HepG2 (cell line): Measurements from ENCODE around the gene TBC1D14. TPM values are rescaled to one million over a fixed set of nuclear protein-coding genes. Genes with fewer than 3 reads are reported as not detected.
A peak's percentile ranks its signal among the peaks of the same experiment; 100 is the strongest.

Experiments
- ATAC-seq: fragments of 200-7000 bp; cut with Tn5 transposase; 3 replicates; pipeline ENCODE4 v1.9.1; 2020; ENCODE audit warnings: mild to moderate bottlenecking, moderate library complexity
- BruUV-seq: library from RNA; stranded (reverse); fragments of 400-500 nt; replicated peaks from 2 replicates; lab custom pipeline; 2021; lab: Mats Ljungman, UMichigan
- CTCF ChIA-PET: fragments of 300-600 bp; formaldehyde crosslinking; extraction: SDS; loops from one replicate; lab custom pipeline; 2021; ENCODE audit warnings: low total read pairs, inconsistent platforms, low intra/inter-chr PET ratio; lab: Yijun Ruan, JAX
- POLR2A ChIA-PET: fragments of 350-600 bp; sonication (Branson Sonifier 250); formaldehyde crosslinking; loops from one replicate; lab custom pipeline; 2020; ENCODE audit warnings: antibody characterized with exemption, inconsistent platforms; lab: Yijun Ruan, JAX
- DNase-seq: peaks from one replicate; pipeline ENCODE4 v3.0.0-alpha.2; 2015; ENCODE audit warnings: low spot score
- FAIRE-seq: peaks from 3 replicates; lab custom pipeline; 2011; peaks lifted over from hg19 to GRCh38; lab: Jason Lieb, UNC
- H2AFZ ChIP-seq: one replicate; pipeline ENCODE4 v1.6.1; 2011; ENCODE audit warnings: low read length, inconsistent platforms
- H3K27ac ChIP-seq: fragments of 300-600 bp; 3 replicates; pipeline ENCODE4 v1.8.0; 2011; ENCODE audit warnings: mixed run types, mild to moderate bottlenecking, mixed read lengths, low read length, inconsistent platforms; ENCODE audit not compliant: insufficient read depth; ENCODE audit errors: extremely low read length
- H3K27me3 ChIP-seq, 2 experiments: fragments of 200-600 bp in 1 of 2; 2 replicates in 1 of 2; 3 replicates in 1 of 2; pipeline versions ENCODE4 v1.6.0 to v1.8.0; 2011; ENCODE audit warnings: low read length in 2 of 2, mild to moderate bottlenecking in 2 of 2, moderate library complexity in 2 of 2, inconsistent platforms in 1 of 2; ENCODE audit not compliant: insufficient read depth in 2 of 2, control insufficient read depth in 1 of 2
- H3K36me3 ChIP-seq, 2 experiments: fragments of 200-600 bp in 1 of 2; replicated peaks in 1 of 2; 2 replicates in 1 of 2; 3 replicates in 1 of 2; pipeline versions ENCODE4 v1.5.1 to v1.8.0; 2011; ENCODE audit warnings: low read length in 2 of 2, inconsistent platforms in 1 of 2; ENCODE audit not compliant: insufficient read depth in 2 of 2, control insufficient read depth in 1 of 2
- H3K4me1 ChIP-seq: 2 replicates; pipeline ENCODE4 v1.5.1; 2012; ENCODE audit warnings: low read length, inconsistent platforms; ENCODE audit not compliant: insufficient read depth
- H3K4me2 ChIP-seq: 2 replicates; pipeline ENCODE4 v1.6.0; 2011; ENCODE audit warnings: low read depth, low read length, inconsistent platforms
- H3K4me3 ChIP-seq, 3 experiments: fragments of 200-600 bp in 1 of 3; sonication (generic), shearing (Covaris generic) in 1 of 3; replicated peaks in 1 of 3; 2 replicates each; pipeline ENCODE4 v1.5.1; 2011 to 2016; ENCODE audit warnings: low read length in 3 of 3, inconsistent platforms in 2 of 3, low read depth in 2 of 3, mild to moderate bottlenecking in 2 of 3, control low read depth in 1 of 3, mixed read lengths in 1 of 3; ENCODE audit not compliant: insufficient read depth in 1 of 3
- H3K79me2 ChIP-seq: one replicate; pipeline ENCODE4 v1.6.1; 2011; ENCODE audit warnings: low read length, inconsistent platforms; ENCODE audit not compliant: insufficient read depth
- H3K9ac ChIP-seq: 2 replicates; pipeline ENCODE4 v1.6.0; 2011; ENCODE audit warnings: mild to moderate bottlenecking, low read depth, low read length, inconsistent platforms; ENCODE audit not compliant: insufficient read depth
- H3K9me3 ChIP-seq: 2 replicates; pipeline ENCODE4 v1.5.1; 2012; ENCODE audit warnings: mild to moderate bottlenecking, low read length
- H4K20me1 ChIP-seq: 2 replicates; pipeline ENCODE4 v1.6.0; 2011; ENCODE audit warnings: inconsistent platforms, mild to moderate bottlenecking, low read length, moderate library complexity; ENCODE audit not compliant: insufficient read depth
- ATF3 ChIP-seq: sonication (generic); formaldehyde crosslinking; IDR thresholded peaks from 2 replicates; pipeline ENCODE4 v1.4.0; 2020; ENCODE audit warnings: missing genetic modification reagents
- HNF1B ChIP-seq: sonication (generic); formaldehyde crosslinking; IDR thresholded peaks from 2 replicates; pipeline ENCODE4 v1.5.1; 2020; ENCODE audit warnings: mild to moderate bottlenecking, moderate library complexity, missing genetic modification reagents
- JARID2 ChIP-seq: sonication (generic); formaldehyde crosslinking; IDR thresholded peaks from 2 replicates; pipeline ENCODE4 v1.8.1; 2023; ENCODE audit warnings: missing genetic modification reagents, inconsistent platforms; ENCODE audit not compliant: insufficient replicate concordance
- KDM5B ChIP-seq: sonication (generic); formaldehyde crosslinking; IDR thresholded peaks from 2 replicates; pipeline ENCODE4 v1.4.0; 2020; ENCODE audit warnings: missing genetic modification reagents, mild to moderate bottlenecking, borderline replicate concordance
- MYC ChIP-seq: sonication (generic); formaldehyde crosslinking; IDR thresholded peaks from 2 replicates; pipeline ENCODE4 v1.9.0; 2021; ENCODE audit warnings: missing genetic modification reagents, borderline replicate concordance
- NR2F6 ChIP-seq, 2 experiments: IDR thresholded peaks; 2 replicates each; pipeline ENCODE4 v1.6.1; 2016; ENCODE audit warnings: antibody characterized with exemption in 1 of 2, mild to moderate bottlenecking in 1 of 2
- RXRA ChIP-seq: sonication (generic); formaldehyde crosslinking; IDR thresholded peaks from 2 replicates; pipeline ENCODE4 v1.5.1; 2020; ENCODE audit warnings: missing genetic modification reagents
- SOX6 ChIP-seq, 2 experiments: fragments of 450-650 bp in 1 of 2; sonication (generic) in 1 of 2; formaldehyde crosslinking in 1 of 2; IDR thresholded peaks; 2 replicates each; pipeline versions ENCODE4 v1.4.0 to v1.6.1; 2017 to 2020; ENCODE audit warnings: antibody characterized with exemption in 1 of 2, mild to moderate bottlenecking in 1 of 2, missing genetic modification reagents in 1 of 2
- SP5 ChIP-seq: IDR thresholded peaks from 2 replicates; pipeline ENCODE4 v1.6.1; 2016; ENCODE audit warnings: low read depth, borderline replicate concordance
- SUZ12 ChIP-seq: fragments of 150-350 bp; IDR thresholded peaks from 2 replicates; pipeline ENCODE4 v1.6.1; 2014; ENCODE audit warnings: low read depth, low read length
- TBX3 ChIP-seq: fragments of 450-650 bp; IDR thresholded peaks from 2 replicates; pipeline ENCODE4 v1.6.1; 2017; ENCODE audit warnings: antibody characterized with exemption, mild to moderate bottlenecking, inconsistent platforms, borderline replicate concordance
- WIZ ChIP-seq: sonication (generic); formaldehyde crosslinking; IDR thresholded peaks from 2 replicates; pipeline ENCODE4 v1.5.1; 2020; ENCODE audit warnings: mild to moderate bottlenecking, missing genetic modification reagents
- ZFX ChIP-seq: sonication (generic); formaldehyde crosslinking; IDR thresholded peaks from 2 replicates; pipeline ENCODE4 v1.4.0; 2020; ENCODE audit warnings: mild to moderate bottlenecking, low read depth, missing genetic modification reagents, moderate library complexity
- ZNF431 ChIP-seq: sonication (generic); formaldehyde crosslinking; IDR thresholded peaks from 2 replicates; pipeline ENCODE4 v1.9.0; 2022; ENCODE audit warnings: missing genetic modification reagents, low read depth, mild to moderate bottlenecking, borderline replicate concordance
- ZNF557 ChIP-seq: sonication (generic); formaldehyde crosslinking; IDR thresholded peaks from 2 replicates; pipeline ENCODE4 v1.4.0; 2020; ENCODE audit warnings: missing genetic modification reagents
- ZNF567 ChIP-seq: sonication (generic); formaldehyde crosslinking; IDR thresholded peaks from 2 replicates; pipeline ENCODE4 v1.8.1; 2023; ENCODE audit warnings: mild to moderate bottlenecking, missing genetic modification reagents, borderline replicate concordance
- ZNF616 ChIP-seq: sonication (generic); formaldehyde crosslinking; IDR thresholded peaks from 2 replicates; pipeline ENCODE4 v1.5.0; 2020; ENCODE audit warnings: low read depth, mild to moderate bottlenecking, missing genetic modification reagents
- ZNF761 ChIP-seq: sonication (generic); formaldehyde crosslinking; conservative IDR thresholded peaks from 2 replicates; pipeline ENCODE4 v1.4.0; 2020; ENCODE audit warnings: mild to moderate bottlenecking, missing genetic modification reagents
- WGBS: methylation state at CpG from one replicate; pipeline ENCODE4 v1.1.6; 2017; ENCODE audit warnings: low lambda C conversion rate; 5-methylcytosine and 5-hydroxymethylcytosine counted together
- in situ Hi-C: cut with HindIII; loops from 2 replicates; pipeline ENCODE4 v1.10.0; 2017; ENCODE audit warnings: low pct_unique_long_range_greater_than_20kb; ENCODE audit not compliant: extremely low pct_ligation_motif_present
- intact Hi-C: fragments of 100-400 bp; cut with micrococcal nuclease; formaldehyde crosslinking; loops from one replicate; pipeline ENCODE4 v1.10.0; 2022; ENCODE audit not compliant: unreplicated experiment
- polyA plus RNA-seq, 8 experiments: library from polyadenylated mRNA; depleted of rRNA in 3 of 8; stranded (reverse) in 7 of 8; unstranded in 1 of 8; fragments of >200 nt; fragmentation: Illumina TruSeq in 4 of 8; extraction: Trizol in 4 of 8; gene quantifications; 2 replicates each; pipeline versions ENCODE4 v1.2.1 to v1.2.3, GENCODE V29; 2011 to 2016; ENCODE audit warnings: low read depth in 4 of 8, missing spikeins in 1 of 8, mixed read lengths in 1 of 8; ENCODE audit not compliant: insufficient read depth in 1 of 8
- total RNA-seq, 5 experiments: library from RNA; depleted of rRNA; stranded (reverse); fragments of >200 nt; fragmentation: Illumina TruSeq; extraction: Trizol; gene quantifications; 2 replicates each; pipeline ENCODE4 v1.2.3, GENCODE V29; 2016; ENCODE audit warnings: low read depth in 1 of 5
- TF ChIP-seq, protein P1 (sequence below): sonication (generic); formaldehyde crosslinking; IDR thresholded peaks from 2 replicates; pipeline ENCODE4 v1.5.1; 2020; ENCODE audit warnings: missing genetic modification reagents, mild to moderate bottlenecking, borderline replicate concordance

The TBC1D14 gene
- total and polyA plus RNA-seq, 2 of the 13 experiments (the other 11 are each of a cell fraction or from before 2014, with no cell fraction given): 29.5 to 46.5 TPM

GRCh38 chr4:6986072-6986780, 76.6 kb downstream of the TBC1D14 start:
- ATAC-seq (peak; percentile 39), FAIRE-seq (no peak), DNase-seq (no peak)
- Histone ChIP-seq H3K4me2 (peak overlapping the region; percentile 96), H3K27ac (peak overlapping the region; percentile 80), H3K36me3 (peaks cover 0 to 8% of the 10 kb centered on the region in 2 experiments; a peak in 3 of 5 replicates), H2AFZ (no peak overlapping the region), H3K27me3 (no peaks in the 10 kb centered on the region; a peak in 1 of 5 replicates), H3K4me1 (peaks cover 53% of the 10 kb centered on the region), H3K9ac (peak overlapping the region; percentile 75), H3K4me3 (peak overlapping the region; percentile 75 to 88 (median 82)), H3K79me2 (peaks cover 62% of the 10 kb centered on the region), H4K20me1 (peaks cover 36% of the 10 kb centered on the region), H3K9me3 (no peaks in the 10 kb centered on the region)
- under 1% methylated on average over 26 of the region's 28 CpGs for WGBS
- intact Hi-C loops (loop anchor here (2.0 to 5.0 kb wide), 3 partner anchors 77 to 93 kb away; partner anchors contain the start of genes GRPEL1 and TBC1D14), in situ Hi-C loops (no loop called here)
- POLR2A ChIA-PET: interaction anchor here (0.6 to 2.6 kb wide), 16 partner anchors 34 to 313 kb away, joined by 3 to 18 read pairs (median 4); partner anchors contain the start of genes GRPEL1, TADA2B and TBC1D14
- BruUV-seq: TSS peak; percentile 91
- CTCF ChIA-PET: no interaction called here
- TF ChIP-seq JARID2 (no peak), SOX6 (IDR thresholded peaks at IDR 0.05) (no peak), SOX6 (CRISPR knock-in tag; IDR thresholded peaks at IDR 0.05) (peak; percentile 43; the same call in 1 of the 2 replicates), SUZ12 (no peak), ZFX (CRISPR knock-in tag) (no peak; the same call in 1 of the 2 replicates), NR2F6 (IDR thresholded peaks at IDR 0.05) (no peak), NR2F6 (CRISPR knock-in tag; IDR thresholded peaks at IDR 0.05) (no peak), KDM5B (CRISPR knock-in tag) (no peak), ZNF761 (CRISPR knock-in tag) (no peak), SP5 (CRISPR knock-in tag) (no peak), ZNF567 (CRISPR knock-in tag) (no peak), ZNF616 (CRISPR knock-in tag) (no peak), RXRA (peak; percentile 39; the same call in 1 of the 2 replicates), ZNF557 (CRISPR knock-in tag) (no peak), ZNF431 (no peak), TBX3 (no peak), HNF1B (CRISPR knock-in tag) (no peak), ATF3 (CRISPR knock-in tag) (no peak), WIZ (CRISPR knock-in tag) (no peak), MYC (CRISPR knock-in tag) (no peak)
- TF ChIP-seq, protein P1, sequence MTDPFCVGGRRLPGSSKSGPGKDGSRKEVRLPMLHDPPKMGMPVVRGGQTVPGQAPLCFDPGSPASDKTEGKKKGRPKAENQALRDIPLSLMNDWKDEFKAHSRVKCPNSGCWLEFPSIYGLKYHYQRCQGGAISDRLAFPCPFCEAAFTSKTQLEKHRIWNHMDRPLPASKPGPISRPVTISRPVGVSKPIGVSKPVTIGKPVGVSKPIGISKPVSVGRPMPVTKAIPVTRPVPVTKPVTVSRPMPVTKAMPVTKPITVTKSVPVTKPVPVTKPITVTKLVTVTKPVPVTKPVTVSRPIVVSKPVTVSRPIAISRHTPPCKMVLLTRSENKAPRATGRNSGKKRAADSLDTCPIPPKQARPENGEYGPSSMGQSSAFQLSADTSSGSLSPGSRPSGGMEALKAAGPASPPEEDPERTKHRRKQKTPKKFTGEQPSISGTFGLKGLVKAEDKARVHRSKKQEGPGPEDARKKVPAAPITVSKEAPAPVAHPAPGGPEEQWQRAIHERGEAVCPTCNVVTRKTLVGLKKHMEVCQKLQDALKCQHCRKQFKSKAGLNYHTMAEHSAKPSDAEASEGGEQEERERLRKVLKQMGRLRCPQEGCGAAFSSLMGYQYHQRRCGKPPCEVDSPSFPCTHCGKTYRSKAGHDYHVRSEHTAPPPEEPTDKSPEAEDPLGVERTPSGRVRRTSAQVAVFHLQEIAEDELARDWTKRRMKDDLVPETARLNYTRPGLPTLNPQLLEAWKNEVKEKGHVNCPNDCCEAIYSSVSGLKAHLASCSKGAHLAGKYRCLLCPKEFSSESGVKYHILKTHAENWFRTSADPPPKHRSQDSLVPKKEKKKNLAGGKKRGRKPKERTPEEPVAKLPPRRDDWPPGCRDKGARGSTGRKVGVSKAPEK: no peak
